H1 (cell line): Measurements from ENCODE around the gene KIF20A. TPM values are rescaled to one million over a fixed set of nuclear protein-coding genes. Genes with fewer than 3 reads are reported as not detected.
A peak's percentile ranks its signal among the peaks of the same experiment; 100 is the strongest.

Experiments
- CTCF ChIA-PET: fragments of 300-600 bp; sonication (Branson Sonifier 250); formaldehyde crosslinking; loops from one replicate; lab custom pipeline; 2021; ENCODE audit not compliant: partially characterized antibody; lab: Charles Lee
- POLR2A ChIA-PET: fragments of 300-600 bp; sonication (Branson Sonifier 250); formaldehyde crosslinking; loops from one replicate; lab custom pipeline; 2021; ENCODE audit warnings: inconsistent platforms; ENCODE audit not compliant: partially characterized antibody; lab: Charles Lee
- DNase-seq, 2 experiments: peaks; one replicate each; pipeline versions ENCODE4 v3.0.0 to v3.0.0-alpha.2; 2010 to 2022; ENCODE audit warnings: low spot score in 2 of 2, low read depth in 1 of 2, mixed read lengths in 1 of 2
- FAIRE-seq: peaks from 2 replicates; lab custom pipeline; 2011; peaks lifted over from hg19 to GRCh38; lab: Jason Lieb, UNC
- H2AFZ ChIP-seq: 2 replicates; pipeline ENCODE4 v1.8.1; 2012; ENCODE audit warnings: low read length, inconsistent platforms
- H2AK5ac ChIP-seq: 2 replicates; pipeline ENCODE4 v1.6.1; 2013; ENCODE audit warnings: low read depth, low read length
- H2BK120ac ChIP-seq: replicated peaks from 2 replicates; pipeline ENCODE3; 2013; ENCODE audit warnings: low read depth, low read length, inconsistent platforms
- H2BK12ac ChIP-seq: 2 replicates; pipeline ENCODE4 v1.6.1; 2013; ENCODE audit warnings: low read depth, low read length
- H2BK15ac ChIP-seq: 2 replicates; pipeline ENCODE4 v1.6.1; 2013; ENCODE audit warnings: low read length
- H2BK20ac ChIP-seq: 2 replicates; pipeline ENCODE4 v1.6.1; 2013; ENCODE audit warnings: low read length
- H2BK5ac ChIP-seq: 2 replicates; pipeline ENCODE4 v1.6.1; 2013; ENCODE audit warnings: low read depth, low read length
- H3K14ac ChIP-seq: 2 replicates; pipeline ENCODE4 v1.6.1; 2013; ENCODE audit warnings: inconsistent platforms; ENCODE audit not compliant: insufficient read length
- H3K18ac ChIP-seq: 2 replicates; pipeline ENCODE4 v1.6.1; 2013; ENCODE audit warnings: low read length; ENCODE audit errors: extremely low read depth
- H3K23ac ChIP-seq: 2 replicates; pipeline ENCODE4 v1.6.1; 2013; ENCODE audit warnings: inconsistent platforms; ENCODE audit not compliant: insufficient read length
- H3K23me2 ChIP-seq: 2 replicates; pipeline ENCODE4 v1.6.1; 2013; ENCODE audit warnings: low read depth, low read length
- H3K27ac ChIP-seq: 2 replicates; pipeline ENCODE4 v1.6.1; 2011; ENCODE audit warnings: low read depth, low read length, inconsistent platforms
- H3K27me3 ChIP-seq, 4 experiments: replicated peaks in 1 of 4; 1 replicate in 1 of 4; 2 replicates in 3 of 4; pipeline versions ENCODE4 v1.6.1 to v1.8.1; 2011 to 2013; ENCODE audit warnings: low read length in 3 of 4, mild to moderate bottlenecking in 3 of 4, inconsistent platforms in 2 of 4, mixed read lengths in 2 of 4, moderate library complexity in 1 of 4; ENCODE audit not compliant: control insufficient read depth in 3 of 4, insufficient read depth in 3 of 4; ENCODE audit errors: extremely low read depth in 1 of 4
- H3K36me3 ChIP-seq, 4 experiments: 2 replicates each; pipeline versions ENCODE4 v1.6.1 to v1.8.1; 2011 to 2013; ENCODE audit warnings: mild to moderate bottlenecking in 4 of 4, low read length in 3 of 4, moderate library complexity in 2 of 4, control low read depth in 1 of 4, inconsistent platforms in 1 of 4; ENCODE audit not compliant: insufficient read depth in 4 of 4, control insufficient read depth in 2 of 4
- H3K4ac ChIP-seq: replicated peaks from 2 replicates; pipeline ENCODE3; 2013; ENCODE audit warnings: low read length, low read depth, mixed read lengths, inconsistent platforms; ENCODE audit not compliant: insufficient read length
- H3K4me1 ChIP-seq, 4 experiments: replicated peaks in 1 of 4; 1 replicate in 1 of 4; 2 replicates in 3 of 4; pipeline versions ENCODE4 v1.6.1 to v1.8.1; 2011 to 2013; ENCODE audit warnings: low read length in 3 of 4, inconsistent platforms in 2 of 4, mixed read lengths in 1 of 4; ENCODE audit not compliant: insufficient read depth in 4 of 4, control insufficient read depth in 3 of 4
- H3K4me2 ChIP-seq, 2 experiments: 2 replicates each; pipeline versions ENCODE4 v1.6.1 to v1.8.1; 2011 to 2013; ENCODE audit warnings: low read depth in 2 of 2, low read length in 2 of 2, control low read depth in 1 of 2, inconsistent platforms in 1 of 2, mild to moderate bottlenecking in 1 of 2; ENCODE audit not compliant: insufficient read depth in 1 of 2
- H3K4me3 ChIP-seq, 4 experiments: fragments of 200-600, 300-600 bp in 1 of 4; sonication (generic), shearing (Covaris generic), sonication (Bioruptor Twin) in 1 of 4; 2 replicates each; pipeline versions ENCODE4 v1.5.1 to v1.8.1; 2011 to 2016; ENCODE audit warnings: low read length in 4 of 4, low read depth in 3 of 4, control low read depth in 2 of 4, inconsistent platforms in 2 of 4, mild to moderate bottlenecking in 2 of 4, mixed read lengths in 1 of 4, moderate library complexity in 1 of 4; ENCODE audit not compliant: insufficient read depth in 2 of 4; ENCODE audit errors: extremely low read depth in 1 of 4
- H3K56ac ChIP-seq: replicated peaks from 2 replicates; pipeline ENCODE3; 2013; ENCODE audit warnings: low read depth, mild to moderate bottlenecking, mixed read lengths, low read length, inconsistent platforms; ENCODE audit not compliant: insufficient read length
- H3K79me1 ChIP-seq: 2 replicates; pipeline ENCODE4 v1.6.1; 2013; ENCODE audit warnings: low read depth, low read length, control low read depth
- H3K79me2 ChIP-seq, 2 experiments: 2 replicates each; pipeline versions ENCODE4 v1.6.1 to v1.8.1; 2012 to 2013; ENCODE audit warnings: low read length in 2 of 2, mild to moderate bottlenecking in 2 of 2, inconsistent platforms in 1 of 2; ENCODE audit not compliant: insufficient read depth in 2 of 2, control insufficient read depth in 1 of 2
- H3K9ac ChIP-seq, 4 experiments: replicated peaks in 1 of 4; 1 replicate in 1 of 4; 2 replicates in 3 of 4; pipeline versions ENCODE4 v1.6.1 to v1.8.1; 2011 to 2013; ENCODE audit warnings: low read depth in 3 of 4, low read length in 3 of 4, control low read depth in 2 of 4, mild to moderate bottlenecking in 2 of 4, moderate library complexity in 2 of 4, inconsistent platforms in 1 of 4; ENCODE audit errors: extremely low read depth in 1 of 4
- H3K9me3 ChIP-seq, 2 experiments: 2 replicates each; pipeline versions ENCODE4 v1.6.1 to v1.8.1; 2012 to 2013; ENCODE audit warnings: mild to moderate bottlenecking in 2 of 2, moderate library complexity in 2 of 2, control low read depth in 1 of 2, inconsistent platforms in 1 of 2, low read depth in 1 of 2, low read length in 1 of 2, mixed read lengths in 1 of 2; ENCODE audit not compliant: insufficient read depth in 2 of 2
- H4K20me1 ChIP-seq, 2 experiments: replicated peaks in 1 of 2; 2 replicates each; pipeline versions ENCODE3 to v1.8.1; 2011 to 2013; ENCODE audit warnings: inconsistent platforms in 2 of 2, low read length in 2 of 2, mild to moderate bottlenecking in 1 of 2; ENCODE audit not compliant: insufficient read depth in 2 of 2, control insufficient read depth in 1 of 2
- H4K5ac ChIP-seq: 2 replicates; pipeline ENCODE4 v1.6.1; 2013; ENCODE audit warnings: low read length, low read depth, mixed read lengths, inconsistent platforms; ENCODE audit not compliant: insufficient read length
- H4K8ac ChIP-seq: 2 replicates; pipeline ENCODE4 v1.8.0; 2013; ENCODE audit warnings: mild to moderate bottlenecking, moderate library complexity, low read length, inconsistent platforms; ENCODE audit not compliant: insufficient read depth; ENCODE audit errors: extremely low read depth
- H4K91ac ChIP-seq: replicated peaks from 2 replicates; pipeline ENCODE3; 2013; ENCODE audit warnings: low read length, mixed read lengths, inconsistent platforms; ENCODE audit not compliant: insufficient read length
- WGBS, 2 experiments: shearing (Covaris generic) in 1 of 2; methylation state at CpG; one replicate each; pipeline versions ENCODE4 v1.1.6 to v1.1.7; 2013 to 2015; ENCODE audit warnings: low lambda C conversion rate in 2 of 2, mixed read lengths in 2 of 2, inconsistent platforms in 1 of 2, low coverage in 1 of 2, missing lambda C conversion rate in 1 of 2; ENCODE audit not compliant: insufficient replicate concordance in 2 of 2, insufficient coverage in 1 of 2, insufficient read length in 1 of 2; ENCODE audit errors: extremely low coverage in 1 of 2, missing lambda C conversion rate in 1 of 2; 5-methylcytosine and 5-hydroxymethylcytosine counted together
- polyA plus RNA-seq, 7 experiments: library from polyadenylated mRNA; depleted of rRNA in 3 of 7; stranded (reverse) in 5 of 7; unstranded in 2 of 7; fragments of >200 nt in 5 of 7; fragments of 200-250 nt in 2 of 7; gene quantifications; 1 replicate in 5 of 7; 2 replicates in 1 of 7; 4 replicates in 1 of 7; pipeline versions ENCODE4 v1.2.1 to v1.2.3, GENCODE V29; 2011 to 2013; ENCODE audit warnings: missing spikeins in 2 of 7, mixed read lengths in 2 of 7
- total RNA-seq: library from RNA; stranded (reverse); fragmentation: NEBNext Ultra II Directional; extraction: Animal tissue kit (Norgen Biotek cat#: 25700); gene quantifications from 2 replicates; pipeline ENCODE4 v1.2.1, GENCODE V29; 2021

KIF20A gene
- total and polyA plus RNA-seq, 2 of the 8 experiments (the other 6 are each of a cell fraction or from before 2014, with no cell fraction given), result 33.3 to 67.1 TPM

GRCh38 chr5:138230981-138231589 is 52.2 kb downstream of the KIF20A start:
- H2BK120ac ChIP-seq, result no peak overlapping the region
- no peak overlapping the region for H2AK5ac ChIP-seq
- H2BK5ac ChIP-seq, result no peak overlapping the region
- no peak overlapping the region for H3K14ac ChIP-seq
- no peaks in the 10 kb centered on the region for H3K79me1 ChIP-seq
- peak overlapping the region; percentile 56 for H2AFZ ChIP-seq
- DNase-seq (no peak), FAIRE-seq (no peak)
- H3K23me2 ChIP-seq, result no peaks in the 10 kb centered on the region; the same call in 1 of the 2 replicates
- H3K27ac ChIP-seq, result no peak overlapping the region
- H4K5ac ChIP-seq, result no peak overlapping the region
- H2BK15ac ChIP-seq, result no peak overlapping the region
- H3K9ac ChIP-seq, result no peak overlapping the region
- H3K4me3 ChIP-seq, result no peak overlapping the region
- no peaks in the 10 kb centered on the region for H3K36me3 ChIP-seq
- H3K4ac ChIP-seq, result no peak overlapping the region
- no peaks in the 10 kb centered on the region for H4K20me1 ChIP-seq
- WGBS, 2 experiments, result 83% methylated on average over 7 of the region's 7 CpGs; no CpG with 5 or more reads in 1 of the 2 experiments
- H3K4me1 ChIP-seq, result no peaks in the 10 kb centered on the region
- peaks cover 3 to 6% of the 10 kb centered on the region in 2 experiments; a peak in 1 of 4 replicates for H3K9me3 ChIP-seq
- H3K27me3 ChIP-seq, result no peaks in the 10 kb centered on the region
- no peaks in the 10 kb centered on the region for H3K79me2 ChIP-seq
- no peak overlapping the region for H3K23ac ChIP-seq
- no peak overlapping the region for H3K56ac ChIP-seq
- H3K18ac ChIP-seq, result no peak overlapping the region
- no peak overlapping the region for H2BK12ac ChIP-seq
- ChIA-PET POLR2A (interaction anchor here (1.4 to 2.2 kb wide), 3 partner anchors 11 to 107 kb away, joined by 5 to 9 read pairs (median 8); partner anchors contain the start of genes CDC23 and FAM53C), CTCF (interaction anchor here (0.6 to 11.8 kb wide), 8 partner anchors 8 to 121 kb away, joined by 3 to 112 read pairs (median 4); partner anchors contain the start of gene KDM3B)
- no peak overlapping the region for H4K91ac ChIP-seq
- no peak overlapping the region for H3K4me2 ChIP-seq
- no peak overlapping the region for H2BK20ac ChIP-seq
- H4K8ac ChIP-seq, result no peak overlapping the region
